Heart left ventricle (tissue), 16 donors: ENCODE measurements around the gene PTPN1. TPM values are rescaled to one million over a fixed set of nuclear protein-coding genes. Genes with fewer than 3 reads are reported as not detected.

Experiments used
- ATAC-seq, 4 donors: fragments of 200-7000 bp; cut with Tn5 transposase; one replicate each; pipeline ENCODE4 v1.9.1; 2020 to 2022; ENCODE audit warnings: moderate library complexity in 4 of 4, mild to moderate bottlenecking in 3 of 4, moderate number of reproducible peaks in 1 of 4
- DNase-seq, 5 donors: peaks; one replicate each; pipeline ENCODE4 v3.0.0-alpha.2; 2020
- H3K27ac ChIP-seq, 12 donors: fragments of 200-600 bp; sonication (generic) in 4 of 12; one replicate each; pipeline versions ENCODE4 v1.5.0 to v1.8.0; 2016 to 2022; ENCODE audit warnings: mild to moderate bottlenecking in 2 of 12
- H3K27me3 ChIP-seq, 9 donors: fragments of 200-600 bp; sonication (generic) in 2 of 9; one replicate each; pipeline versions ENCODE4 v1.5.1 to v1.8.0; 2016 to 2022; ENCODE audit warnings: mild to moderate bottlenecking in 3 of 9
- H3K36me3 ChIP-seq, 9 donors: fragments of 200-600 bp; sonication (generic) in 2 of 9; one replicate each; pipeline versions ENCODE4 v1.5.0 to v1.8.0; 2018 to 2022; ENCODE audit warnings: mild to moderate bottlenecking in 2 of 9
- H3K4me1 ChIP-seq, 12 donors: fragments of 200-600 bp; sonication (generic) in 4 of 12; one replicate each; pipeline versions ENCODE4 v1.5.0 to v1.8.0; 2016 to 2022; ENCODE audit warnings: mild to moderate bottlenecking in 3 of 12
- H3K4me3 ChIP-seq, 12 donors: fragments of 200-600 bp; sonication (generic) in 4 of 12; one replicate each; pipeline versions ENCODE4 v1.5.0 to v1.8.0; 2017 to 2022; ENCODE audit warnings: mild to moderate bottlenecking in 9 of 12, moderate library complexity in 4 of 12
- H3K9me3 ChIP-seq, 12 donors: fragments of 200-600 bp; sonication (generic) in 4 of 12; one replicate each; pipeline versions ENCODE4 v1.5.0 to v1.8.0; 2016 to 2022; ENCODE audit warnings: mild to moderate bottlenecking in 1 of 12
- POLR2A ChIP-seq, 2 donors: fragments of 450-650 bp; IDR thresholded peaks; one replicate each; pipeline ENCODE4 v1.6.1; 2017; ENCODE audit warnings: antibody characterized with exemption in 2 of 2, mild to moderate bottlenecking in 2 of 2, moderate library complexity in 2 of 2
- WGBS, 4 donors: extraction: QIAGEN DNeasy Blood & Tissue Kit in 2 of 4; methylation state at CpG; one replicate each; pipeline versions ENCODE4 v1.1.5 to v1.1.7; 2013 to 2018; 5-methylcytosine and 5-hydroxymethylcytosine counted together
- intact Hi-C, 10 donors: fragments of 100-400 bp; cut with DNase I; formaldehyde crosslinking; loops; one replicate each; pipeline versions ENCODE4 v1.11.1 to v1.14.2; 2022
- polyA plus RNA-seq, 2 donors: library from polyadenylated mRNA; stranded (reverse); fragments of 200-250 nt; gene quantifications; one replicate each; pipeline ENCODE4 v1.2.3, GENCODE V29; 2013
- total RNA-seq, 9 donors: library from RNA; depleted of rRNA in 2 of 9; stranded (reverse); fragments of >200 nt in 2 of 9; fragmentation: NEBNext Ultra II Directional in 3 of 9; extraction: Animal tissue kit (Norgen Biotek cat#: 25700) in 3 of 9; gene quantifications; one replicate each; pipeline versions ENCODE4 v1.1.0 to v1.2.4, GENCODE V29; 2016 to 2023
- TF ChIP-seq, protein P1 (sequence below), 12 donors: fragments of 200-600 bp; sonication (generic) in 4 of 12; IDR thresholded peaks; one replicate each; pipeline versions ENCODE4 v1.5.0 to v1.8.0; 2018 to 2022; ENCODE audit warnings: antibody characterized with exemption in 12 of 12, mild to moderate bottlenecking in 5 of 12
- donor health status: ischemic (EF 13 %, LVEDD 7.1; RV severe dilation, severe dysfunction).
- donor health status: healthy with polysubstance abuse.
- donor health status: DM: no; HTN: yes; CAD: no.
- donor health status: DM: no; HTN: no; CAD: no.
- donor health status: ischemic (EF 25% LVEDD 6.9; RV normal size, moderate dysfunction).
- donor health status: ischemic (EF 25% LVEDD 5.7; RV mildly dilated, moderate dysfunction).
- donor health status: healthy.
- donor health status: DM: yes; HTN: yes; CAD: no.
- donor health status: ischemic (EF 35%, LVEDD 5.7; RV mildly dilated, moderate dysfunction).
- donor health status: nonischemic (EF 11% LVEDD 7.7; RV severe dilation, severe dysfunction).
- donor health status: DM: yes; HTN: yes; CAD: no.
- donor health status: PGD.
- donor health status: ischemic (EF 29% LVEDD 5.4; RV normal size, mild dysfunction).
- donor health status: nonischemic (EF 23%, LVEDD 6.1; RV moderate dilation, normal function).

Gene PTPN1
- total and polyA plus RNA-seq, 11 donors, result 18.5 to 93.8 (median 32.0) TPM

DNA sequence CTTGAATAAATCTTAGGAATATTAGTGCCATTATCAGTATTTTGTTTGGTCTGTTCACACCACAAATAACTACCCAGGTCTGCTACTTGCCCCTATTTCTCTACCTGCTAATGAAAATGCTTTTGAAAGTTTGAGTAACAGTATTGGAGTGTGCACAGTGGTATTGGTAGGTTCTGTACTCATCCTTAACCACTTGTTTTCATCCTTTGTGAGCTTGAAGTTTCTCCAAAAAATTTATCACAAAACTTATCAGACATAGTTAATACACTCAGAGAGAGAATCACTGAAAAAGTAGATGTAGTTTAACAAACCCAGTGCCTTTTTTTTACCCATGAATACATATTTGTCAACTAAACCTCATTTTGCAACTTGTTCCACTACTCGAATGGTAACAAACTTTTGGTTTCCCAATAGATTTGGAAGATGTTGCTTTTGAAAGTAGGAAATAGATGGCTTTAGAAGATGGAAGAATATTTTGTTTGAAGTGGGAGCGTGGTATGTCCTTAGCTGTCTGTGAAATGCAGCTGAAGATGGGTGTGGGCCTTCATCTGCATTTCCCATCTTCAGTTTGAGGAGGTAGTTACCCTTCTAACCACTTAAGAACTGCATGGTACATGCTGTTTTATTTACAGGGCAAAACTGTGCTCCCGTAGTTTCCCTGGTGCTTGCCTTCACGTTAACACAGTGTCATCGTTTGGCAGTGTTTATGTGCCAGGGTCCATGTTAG, 9.0 kb downstream of the PTPN1 start:
- ATAC-seq (peak in 2 of 4 donors; percentile 20), DNase-seq (no peak)
- H3K27ac ChIP-seq, result peak overlapping the region in 3 of 12 donors; percentile 6 to 85 (median 14)
- no peak for TF ChIP-seq POLR2A (IDR thresholded peaks at IDR 0.05)
- TF ChIP-seq, protein P1, sequence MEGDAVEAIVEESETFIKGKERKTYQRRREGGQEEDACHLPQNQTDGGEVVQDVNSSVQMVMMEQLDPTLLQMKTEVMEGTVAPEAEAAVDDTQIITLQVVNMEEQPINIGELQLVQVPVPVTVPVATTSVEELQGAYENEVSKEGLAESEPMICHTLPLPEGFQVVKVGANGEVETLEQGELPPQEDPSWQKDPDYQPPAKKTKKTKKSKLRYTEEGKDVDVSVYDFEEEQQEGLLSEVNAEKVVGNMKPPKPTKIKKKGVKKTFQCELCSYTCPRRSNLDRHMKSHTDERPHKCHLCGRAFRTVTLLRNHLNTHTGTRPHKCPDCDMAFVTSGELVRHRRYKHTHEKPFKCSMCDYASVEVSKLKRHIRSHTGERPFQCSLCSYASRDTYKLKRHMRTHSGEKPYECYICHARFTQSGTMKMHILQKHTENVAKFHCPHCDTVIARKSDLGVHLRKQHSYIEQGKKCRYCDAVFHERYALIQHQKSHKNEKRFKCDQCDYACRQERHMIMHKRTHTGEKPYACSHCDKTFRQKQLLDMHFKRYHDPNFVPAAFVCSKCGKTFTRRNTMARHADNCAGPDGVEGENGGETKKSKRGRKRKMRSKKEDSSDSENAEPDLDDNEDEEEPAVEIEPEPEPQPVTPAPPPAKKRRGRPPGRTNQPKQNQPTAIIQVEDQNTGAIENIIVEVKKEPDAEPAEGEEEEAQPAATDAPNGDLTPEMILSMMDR (IDR thresholded peaks at IDR 0.05), result no peak
- peak overlapping the region in 1 of 12 donors; percentile 12 for H3K4me3 ChIP-seq
- WGBS, 4 donors, result 51 to 68% (median 61%) methylated on average over 5 of the region's 5 CpGs
- peaks cover 0 to 3% (median 0%) of the 10 kb centered on the region in 9 donors for H3K36me3 ChIP-seq
- no peaks in the 10 kb centered on the region for H3K27me3 ChIP-seq
- intact Hi-C loops, result no loop called here
- no peaks in the 10 kb centered on the region for H3K9me3 ChIP-seq
- H3K4me1 ChIP-seq, result peaks cover 8 to 98% (median 80%) of the 10 kb centered on the region in 12 donors

DNA sequence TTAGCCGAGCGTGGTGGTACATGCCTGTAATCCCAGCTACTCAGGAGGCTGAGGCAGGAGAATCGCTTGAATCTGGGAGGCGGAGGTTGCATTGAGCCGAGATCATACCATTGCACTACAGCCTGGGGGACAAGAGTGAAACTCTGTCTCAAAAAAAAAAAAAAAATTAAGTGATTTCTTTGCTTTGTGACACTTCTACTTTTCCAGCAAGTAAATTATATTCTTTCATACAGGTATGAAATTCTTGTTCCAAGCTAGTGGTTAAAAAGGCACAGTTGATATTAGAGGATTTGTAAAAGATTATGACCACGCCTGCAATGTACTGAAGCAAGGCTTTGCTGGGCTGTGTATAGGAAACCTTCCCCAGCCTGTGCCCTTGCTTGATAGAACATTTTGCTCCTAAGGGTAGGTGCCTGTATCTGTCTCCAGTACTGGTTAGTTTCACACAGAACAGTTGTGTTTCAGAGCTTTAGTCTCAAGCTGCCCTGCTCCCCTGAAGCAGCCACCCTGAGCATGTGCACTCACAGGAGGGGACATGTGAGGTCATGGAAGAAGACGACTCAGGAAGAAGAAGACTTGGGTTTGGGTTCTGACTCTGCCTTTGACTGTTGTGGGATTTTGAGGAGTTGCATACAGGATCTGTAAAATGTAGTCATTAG, 10.2 kb downstream of the PTPN1 start:
- peak in 3 of 4 donors; percentile 13 to 45 (median 43) for ATAC-seq

DNA sequence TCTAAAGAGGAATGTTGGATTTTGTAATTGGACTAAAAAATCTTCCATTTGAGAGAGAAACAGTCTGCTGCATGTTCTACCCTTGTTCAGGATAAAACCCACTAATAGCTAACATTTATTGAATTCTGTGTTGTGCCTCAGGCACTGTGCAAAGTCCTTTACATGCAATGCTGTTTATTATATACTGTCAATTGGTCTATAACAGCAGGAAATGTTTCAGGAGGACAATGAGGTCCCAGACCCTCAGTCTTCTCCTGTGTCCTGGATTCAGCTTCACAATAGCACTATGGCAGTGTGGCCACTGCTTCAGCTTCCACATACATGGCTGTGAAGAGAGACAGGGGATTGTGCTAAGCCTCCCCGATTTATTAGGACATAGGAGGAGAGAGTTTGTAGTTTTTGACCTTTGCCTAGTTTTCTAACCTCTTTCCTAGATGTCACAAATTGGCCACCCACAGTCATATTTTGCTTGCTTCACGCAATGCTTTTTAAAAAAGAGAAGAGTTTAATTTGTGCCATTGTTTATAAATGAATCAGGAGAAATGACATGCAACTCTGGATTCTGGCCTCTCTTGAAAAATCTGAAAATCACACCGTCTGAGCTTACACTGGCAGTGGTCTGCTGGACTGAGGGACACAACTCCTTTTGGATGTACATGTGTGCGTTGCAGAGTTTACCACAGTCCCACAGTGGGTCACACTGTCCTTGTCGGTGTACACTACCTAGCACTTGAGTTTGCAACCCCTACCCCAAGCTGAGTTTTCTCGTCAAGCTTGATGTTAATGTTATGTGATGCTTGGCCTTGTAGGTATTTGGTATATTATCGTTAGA, 11.3 kb downstream of the PTPN1 start:
- peak overlapping the region in 1 of 12 donors; percentile 85 for H3K27ac ChIP-seq

More for the DNA sequence above, 10.2 kb downstream of the PTPN1 start:
- intact Hi-C loops, result no loop called here
- peak overlapping the region in 1 of 12 donors; percentile 85 for H3K27ac ChIP-seq
- TF ChIP-seq, protein P1 (IDR thresholded peaks at IDR 0.05), result no peak
- no peak for TF ChIP-seq POLR2A (IDR thresholded peaks at IDR 0.05)
- no peak overlapping the region for H3K4me3 ChIP-seq
- WGBS, 4 donors, result 87 to 91% (median 89%) methylated on average over 7 of the region's 7 CpGs
- no peaks in the 10 kb centered on the region for H3K9me3 ChIP-seq
- no peak for DNase-seq
- H3K4me1 ChIP-seq, result peaks cover 8 to 98% (median 74%) of the 10 kb centered on the region in 12 donors
- H3K36me3 ChIP-seq, result peaks cover 0 to 3% (median 0%) of the 10 kb centered on the region in 9 donors
- H3K27me3 ChIP-seq, result no peaks in the 10 kb centered on the region

More for the DNA sequence above, 11.3 kb downstream of the PTPN1 start:
- peaks cover 0 to 3% (median 0%) of the 10 kb centered on the region in 9 donors for H3K36me3 ChIP-seq
- H3K4me3 ChIP-seq, result no peak overlapping the region
- intact Hi-C loops, result no loop called here
- DNase-seq (no peak), ATAC-seq (no peak)
- peaks cover 11 to 98% (median 70%) of the 10 kb centered on the region in 12 donors for H3K4me1 ChIP-seq
- H3K27me3 ChIP-seq, result no peaks in the 10 kb centered on the region
- no peaks in the 10 kb centered on the region for H3K9me3 ChIP-seq
- 89 to 97% (median 95%) methylated on average over 7 of the region's 7 CpGs for WGBS, 4 donors
- TF ChIP-seq, protein P1 (IDR thresholded peaks at IDR 0.05), result no peak
- TF ChIP-seq POLR2A (IDR thresholded peaks at IDR 0.05), result no peak
